ENCODE results near the gene FASTK. TPM values are rescaled to one million over a fixed set of nuclear protein-coding genes. Genes with fewer than 3 reads are reported as not detected.
A peak's percentile ranks its signal among the peaks of the same experiment; 100 is the strongest.

FASTK gene
- total and polyA plus RNA-seq, 4 donors, result 45.6 to 216 (median 57.5) TPM

DNA sequence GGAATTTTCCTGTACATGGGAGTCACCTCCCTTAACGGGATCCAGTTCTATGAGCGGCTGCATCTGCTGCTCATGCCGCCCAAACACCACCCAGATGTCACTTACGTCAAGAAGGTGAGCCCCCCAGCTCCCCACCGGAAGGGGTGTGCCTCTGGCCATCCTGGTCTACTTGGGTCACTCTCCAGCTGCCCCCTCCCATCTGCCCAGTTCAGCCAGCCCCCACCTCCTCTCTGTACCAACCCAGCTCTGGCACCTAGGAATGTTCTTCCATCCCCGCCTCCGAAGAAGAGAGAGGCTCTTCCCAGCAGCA lies 5.0 kb downstream of the FASTK start:
- Histone ChIP-seq H3K27ac (ENCODE audit: low read depth in 1 of 2, low read length in 2 of 2) (no peak overlapping the region), H3K9me3 (ENCODE audit: control insufficient read depth, low read length) (no peaks in the 10 kb centered on the region), H3K4me1 (ENCODE audit: control insufficient read depth in 1 of 2, insufficient read depth in 2 of 2, low read length in 2 of 2) (no peaks in the 10 kb centered on the region), H3K36me3 (ENCODE audit: control insufficient read depth in 1 of 2, insufficient read depth in 2 of 2, low read length in 1 of 2) (peaks cover 0 to 4% of the 10 kb centered on the region in 2 donors), H3K4me3 (ENCODE audit: low read length in 2 of 2) (no peak overlapping the region), H3K27me3 (ENCODE audit: control insufficient read depth in 1 of 2, insufficient read depth in 2 of 2, low read length in 1 of 2) (no peaks in the 10 kb centered on the region)
- 76 to 81% methylated on average over 7 of the region's 7 CpGs for WGBS, 2 donors
- no peak for ATAC-seq (ENCODE audit: low FRiP score)
- intact Hi-C loops (cut with DNase I), result no loop called here
- no peak for DNase-seq

DNA sequence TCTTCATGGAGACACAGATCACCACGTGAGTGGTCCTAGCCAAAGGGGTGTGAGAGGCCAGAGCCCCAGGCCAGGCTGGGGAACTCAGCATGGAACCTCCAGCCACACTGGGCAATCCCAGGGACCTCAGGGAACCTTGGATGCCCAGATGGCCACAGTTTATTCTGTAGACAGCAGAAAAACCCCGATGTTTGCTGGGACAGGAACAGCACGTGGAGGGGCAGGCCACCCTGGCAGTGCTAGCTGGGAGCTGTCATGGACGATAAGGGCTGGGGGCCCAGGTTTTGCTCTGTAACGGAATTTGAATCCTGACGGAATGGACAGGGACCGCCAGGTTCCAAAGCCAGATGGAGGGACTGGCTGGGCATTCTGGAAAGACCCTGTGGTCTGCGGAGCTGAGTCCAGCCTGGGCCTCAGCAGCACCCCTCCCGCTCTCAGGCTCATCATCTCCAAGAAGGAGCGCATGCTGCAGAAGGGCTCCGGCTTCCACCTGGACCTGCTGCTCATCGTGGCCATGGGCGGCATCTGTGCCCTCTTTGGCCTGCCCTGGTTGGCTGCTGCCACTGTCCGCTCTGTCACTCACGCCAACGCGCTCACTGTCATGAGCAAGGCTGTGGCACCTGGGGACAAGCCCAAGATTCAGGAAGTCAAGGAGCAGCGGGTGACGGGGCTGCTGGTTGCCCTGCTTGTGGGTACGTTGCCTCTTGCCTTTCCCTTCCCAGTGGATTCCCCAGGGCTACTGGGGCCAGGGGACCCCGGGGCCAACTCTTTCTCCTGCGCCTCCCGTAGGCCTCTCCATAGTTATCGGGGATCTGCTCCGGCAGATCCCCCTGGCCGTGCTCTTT lies 5.6 kb downstream of the FASTK start:
- Histone ChIP-seq H3K27ac (ENCODE audit: low read depth in 1 of 2, low read length in 2 of 2) (no peak overlapping the region), H3K4me1 (ENCODE audit: control insufficient read depth in 1 of 2, insufficient read depth in 2 of 2, low read length in 2 of 2) (no peaks in the 10 kb centered on the region), H3K36me3 (ENCODE audit: control insufficient read depth in 1 of 2, insufficient read depth in 2 of 2, low read length in 1 of 2) (peaks cover 2 to 4% of the 10 kb centered on the region in 2 donors), H3K9me3 (ENCODE audit: control insufficient read depth, low read length) (no peaks in the 10 kb centered on the region), H3K27me3 (ENCODE audit: control insufficient read depth in 1 of 2, insufficient read depth in 2 of 2, low read length in 1 of 2) (no peaks in the 10 kb centered on the region), H3K4me3 (ENCODE audit: low read length in 2 of 2) (no peak overlapping the region)
- 89 to 93% methylated on average over 26 of the region's 26 CpGs for WGBS, 2 donors
- ATAC-seq (ENCODE audit: low FRiP score) (no peak), DNase-seq (no peak)
- intact Hi-C loops (cut with DNase I), result no loop called here

DNA sequence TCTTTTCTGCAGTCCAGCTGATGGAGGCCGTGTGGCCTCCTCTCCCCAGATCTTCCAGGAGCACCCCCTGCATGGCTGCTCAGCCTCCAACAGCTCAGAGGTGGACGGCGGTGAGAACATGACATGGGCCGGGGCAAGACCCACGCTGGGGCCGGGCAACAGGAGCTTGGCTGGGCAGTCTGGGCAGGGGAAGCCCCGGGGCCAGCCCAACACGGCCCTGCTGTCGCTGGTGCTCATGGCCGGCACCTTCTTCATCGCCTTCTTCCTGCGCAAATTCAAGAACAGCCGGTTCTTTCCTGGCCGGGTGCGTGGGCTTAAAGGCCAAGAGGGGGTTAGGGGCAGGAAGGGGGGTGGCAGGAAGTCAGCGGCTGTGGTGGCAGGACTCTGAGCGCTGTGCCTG lies 6.6 kb downstream of the FASTK start:
- no peaks in the 10 kb centered on the region for H3K27me3 ChIP-seq (ENCODE audit: control insufficient read depth in 1 of 2, insufficient read depth in 2 of 2, low read length in 1 of 2)
- ATAC-seq (ENCODE audit: low FRiP score) (no peak), DNase-seq (no peak)
- H3K36me3 ChIP-seq (ENCODE audit: control insufficient read depth in 1 of 2, insufficient read depth in 2 of 2, low read length in 1 of 2), result peaks cover 3 to 4% of the 10 kb centered on the region in 2 donors
- H3K9me3 ChIP-seq (ENCODE audit: control insufficient read depth, low read length), result no peaks in the 10 kb centered on the region
- WGBS, 2 donors, result 87 to 88% methylated on average over 16 to 17 of the region's 17 CpGs
- no peak overlapping the region for H3K27ac ChIP-seq (ENCODE audit: low read depth in 1 of 2, low read length in 2 of 2)
- intact Hi-C loops (cut with DNase I), result no loop called here
- no peaks in the 10 kb centered on the region for H3K4me1 ChIP-seq (ENCODE audit: control insufficient read depth in 1 of 2, insufficient read depth in 2 of 2, low read length in 2 of 2)
- H3K4me3 ChIP-seq (ENCODE audit: low read length in 2 of 2), result no peak overlapping the region

GRCh38 chr7:151071032-151071866 lies 9.4 kb downstream of the FASTK start:
- Histone ChIP-seq H3K36me3 (ENCODE audit: control insufficient read depth in 1 of 2, insufficient read depth in 2 of 2, low read length in 1 of 2) (peaks cover 6 to 11% of the 10 kb centered on the region in 2 donors), H3K27me3 (ENCODE audit: control insufficient read depth in 1 of 2, insufficient read depth in 2 of 2, low read length in 1 of 2) (no peaks in the 10 kb centered on the region), H3K9me3 (ENCODE audit: control insufficient read depth, low read length) (no peaks in the 10 kb centered on the region), H3K4me3 (ENCODE audit: low read length in 2 of 2) (no peak overlapping the region), H3K4me1 (ENCODE audit: control insufficient read depth in 1 of 2, insufficient read depth in 2 of 2, low read length in 2 of 2) (no peaks in the 10 kb centered on the region), H3K27ac (ENCODE audit: low read depth in 1 of 2, low read length in 2 of 2) (no peak overlapping the region)
- 87 to 91% methylated on average over 38 to 39 of the region's 39 CpGs for WGBS, 2 donors
- ATAC-seq (ENCODE audit: low FRiP score) (no peak), DNase-seq (no peak)
- intact Hi-C loops (cut with DNase I), result no loop called here

- 91 to 93% methylated on average over 15 of the region's 15 CpGs for whole genome bisulfite sequencing, 2 donors
- intact Hi-C loops (cut with DNase I), result no loop called here
Observed at GRCh38 chr7:151070574-151070960, 10.0 kb downstream of the FASTK start.

GRCh38 chr7:151069841-151070573 lies 10.6 kb downstream of the FASTK start:
- Histone ChIP-seq H3K27me3 (ENCODE audit: control insufficient read depth in 1 of 2, insufficient read depth in 2 of 2, low read length in 1 of 2) (no peaks in the 10 kb centered on the region), H3K4me3 (ENCODE audit: low read length in 2 of 2) (no peak overlapping the region), H3K4me1 (ENCODE audit: control insufficient read depth in 1 of 2, insufficient read depth in 2 of 2, low read length in 2 of 2) (no peaks in the 10 kb centered on the region), H3K27ac (ENCODE audit: low read depth in 1 of 2, low read length in 2 of 2) (no peak overlapping the region), H3K36me3 (ENCODE audit: control insufficient read depth in 1 of 2, insufficient read depth in 2 of 2, low read length in 1 of 2) (peaks cover 6 to 11% of the 10 kb centered on the region in 2 donors), H3K9me3 (ENCODE audit: control insufficient read depth, low read length) (no peaks in the 10 kb centered on the region)
- ATAC-seq (ENCODE audit: low FRiP score) (peak; percentile 19), DNase-seq (no peak)
- 82 to 84% methylated on average over 17 of the region's 17 CpGs for WGBS, 2 donors
- intact Hi-C loops (cut with DNase I), result no loop called here

More at GRCh38 chr7:151070574-151070960, 10.0 kb downstream of the FASTK start:
- H3K27ac ChIP-seq (ENCODE audit: low read depth in 1 of 2, low read length in 2 of 2), result no peak overlapping the region
- no peak overlapping the region for H3K4me3 ChIP-seq (ENCODE audit: low read length in 2 of 2)
- ATAC-seq (ENCODE audit: low FRiP score) (no peak), DNase-seq (no peak)
- H3K9me3 ChIP-seq (ENCODE audit: control insufficient read depth, low read length), result no peaks in the 10 kb centered on the region
- H3K4me1 ChIP-seq (ENCODE audit: control insufficient read depth in 1 of 2, insufficient read depth in 2 of 2, low read length in 2 of 2), result no peaks in the 10 kb centered on the region
- H3K36me3 ChIP-seq (ENCODE audit: control insufficient read depth in 1 of 2, insufficient read depth in 2 of 2, low read length in 1 of 2), result peaks cover 6 to 11% of the 10 kb centered on the region in 2 donors
- H3K27me3 ChIP-seq (ENCODE audit: control insufficient read depth in 1 of 2, insufficient read depth in 2 of 2, low read length in 1 of 2), result no peaks in the 10 kb centered on the region

- ATAC-seq (ENCODE audit: low FRiP score), result no peak
- Histone ChIP-seq H3K9me3 (ENCODE audit: control insufficient read depth, low read length) (no peaks in the 10 kb centered on the region), H3K27me3 (ENCODE audit: control insufficient read depth in 1 of 2, insufficient read depth in 2 of 2, low read length in 1 of 2) (no peaks in the 10 kb centered on the region), H3K27ac (ENCODE audit: low read depth in 1 of 2, low read length in 2 of 2) (no peak overlapping the region), H3K36me3 (ENCODE audit: control insufficient read depth in 1 of 2, insufficient read depth in 2 of 2, low read length in 1 of 2) (peaks cover 3 to 11% of the 10 kb centered on the region in 2 donors), H3K4me1 (ENCODE audit: control insufficient read depth in 1 of 2, insufficient read depth in 2 of 2, low read length in 2 of 2) (no peaks in the 10 kb centered on the region), H3K4me3 (ENCODE audit: low read length in 2 of 2) (no peak overlapping the region)
- 78 to 80% methylated on average over 12 of the region's 12 CpGs for WGBS, 2 donors
- no peak for DNase-seq
- intact Hi-C loops (cut with DNase I), result no loop called here
Observed at GRCh38 chr7:151068069-151068773, 12.4 kb downstream of the FASTK start.

DNA sequence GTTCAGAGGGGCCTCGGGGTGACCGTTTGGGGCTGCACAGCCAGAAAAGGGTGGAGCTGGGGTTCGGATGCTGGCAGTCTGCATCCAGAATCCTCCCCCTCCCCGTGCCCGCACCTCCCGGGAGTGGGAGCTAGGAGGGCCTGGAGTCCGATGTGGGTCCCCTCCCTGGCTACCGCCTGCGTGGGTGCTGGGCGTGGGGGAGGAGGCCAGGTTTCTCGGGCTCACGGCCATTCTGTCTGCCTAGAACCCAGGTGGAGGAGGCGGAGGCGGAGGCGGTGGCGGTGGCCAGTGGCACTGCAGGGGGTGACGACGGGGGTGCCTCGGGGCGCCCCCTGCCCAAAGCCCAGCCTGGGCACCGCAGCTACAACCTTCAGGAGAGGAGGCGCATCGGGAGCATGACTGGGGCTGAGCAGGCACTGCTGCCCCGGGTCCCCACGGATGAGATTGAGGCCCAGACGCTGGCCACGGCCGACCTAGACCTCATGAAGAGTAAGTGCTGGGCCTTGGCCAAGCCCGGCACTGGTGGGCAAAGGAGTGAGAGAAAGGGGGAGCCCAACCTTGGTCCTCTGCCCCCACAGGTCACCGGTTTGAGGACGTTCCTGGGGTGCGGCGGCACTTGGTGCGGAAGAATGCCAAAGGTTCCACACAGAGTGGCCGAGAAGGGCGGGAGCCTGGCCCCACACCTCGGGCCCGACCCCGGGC lies 14.2 kb downstream of the FASTK start:
- Histone ChIP-seq H3K27me3 (ENCODE audit: control insufficient read depth in 1 of 2, insufficient read depth in 2 of 2, low read length in 1 of 2) (no peaks in the 10 kb centered on the region), H3K4me1 (ENCODE audit: control insufficient read depth in 1 of 2, insufficient read depth in 2 of 2, low read length in 2 of 2) (no peaks in the 10 kb centered on the region), H3K4me3 (ENCODE audit: low read length in 2 of 2) (no peak overlapping the region), H3K9me3 (ENCODE audit: control insufficient read depth, low read length) (no peaks in the 10 kb centered on the region), H3K36me3 (ENCODE audit: control insufficient read depth in 1 of 2, insufficient read depth in 2 of 2, low read length in 1 of 2) (peaks cover 3 to 11% of the 10 kb centered on the region in 2 donors), H3K27ac (ENCODE audit: low read depth in 1 of 2, low read length in 2 of 2) (no peak overlapping the region)
- WGBS, 2 donors, result 89% methylated on average over 34 to 39 of the region's 39 CpGs
- intact Hi-C loops (cut with DNase I), result no loop called here
- DNase-seq, result no peak
- ATAC-seq (ENCODE audit: low FRiP score), result no peak
